Pancreas (tissue), 10 donors: Measurements from ENCODE around the gene DGKH. TPM values are rescaled to one million over a fixed set of nuclear protein-coding genes. Genes with fewer than 3 reads are reported as not detected.
"Not testable (repeated sequence)": the region's sequence is repeated elsewhere in the genome, so short reads cannot be mapped to it uniquely, and the experiment has no call there.

Source experiments
- ATAC-seq, 4 donors: fragments of 200-7000 bp; cut with Tn5 transposase; one replicate each; pipeline versions ENCODE4 v1.8.0 to v1.9.1; 2020; ENCODE audit warnings: mild to moderate bottlenecking in 4 of 4, moderate library complexity in 4 of 4
- DNase-seq, 6 donors: peaks; one replicate each; pipeline ENCODE4 v3.0.0-alpha.2; 2020
- FAIRE-seq: peaks from 2 replicates; lab custom pipeline; 2012; peaks lifted over from hg19 to GRCh38; lab: Jason Lieb, UNC
- H3K27ac ChIP-seq, 4 donors: fragments of 200-600 bp; sonication (generic); 1 replicate in 3 of 4; 2 replicates in 1 of 4; pipeline versions ENCODE4 v1.5.0 to v1.8.0; 2020
- H3K27me3 ChIP-seq, 4 donors: fragments of 200-600 bp; one replicate each; pipeline ENCODE4 v1.8.0; 2021
- H3K36me3 ChIP-seq, 3 donors: fragments of 200-600 bp; sonication (generic) in 1 of 3; one replicate each; pipeline versions ENCODE4 v1.5.0 to v1.8.0; 2020 to 2021
- H3K4me1 ChIP-seq, 3 donors: fragments of 200-600 bp; one replicate each; pipeline ENCODE4 v1.8.0; 2021
- H3K4me3 ChIP-seq, 4 donors: fragments of 200-600 bp; sonication (generic) in 2 of 4; one replicate each; pipeline versions ENCODE4 v1.5.0 to v1.8.0; 2020 to 2021
- H3K9me3 ChIP-seq, 4 donors: fragments of 200-600 bp; one replicate each; pipeline ENCODE4 v1.8.0; 2021
- WGBS, 2 donors: extraction: QIAGEN DNeasy Blood & Tissue Kit; methylation state at CpG; one replicate each; pipeline ENCODE4 v1.1.7; 2013; 5-methylcytosine and 5-hydroxymethylcytosine counted together
- intact Hi-C, 3 donors: fragments of 100-400 bp; cut with DNase I; formaldehyde crosslinking; loops; one replicate each; pipeline versions ENCODE4 v1.11.1 to v1.14.2; 2022
- polyA plus RNA-seq, 2 donors: library from polyadenylated mRNA; stranded (reverse); fragments of 200-250 nt; gene quantifications; one replicate each; pipeline ENCODE4 v1.2.3, GENCODE V29; 2013
- total RNA-seq, 6 donors: library from RNA; stranded (reverse); fragmentation: NEBNext Ultra II Directional in 4 of 6; extraction: Animal tissue kit (Norgen Biotek cat#: 25700) in 4 of 6; gene quantifications; one replicate each; pipeline versions ENCODE4 v1.2.1 to v1.2.4, GENCODE V29; 2021 to 2023
- TF ChIP-seq, protein P1 (sequence below), 4 donors: fragments of 200-600 bp; sonication (generic) in 3 of 4; IDR thresholded peaks; one replicate each; pipeline versions ENCODE4 v1.5.0 to v1.8.0; 2021; ENCODE audit warnings: antibody characterized with exemption in 4 of 4
- donor health status: healthy with polysubstance abuse.
- donor health status: DM: no; HTN: no; CAD: no; lungs with moderate emphysema.
- donor health status: DM: no; HTN: no; CAD: no.
- donor health status: control.
- donor health status: control.
- donor health status: Bipolar disorder and iron deficiency.
- donor health status: DM: yes; HTN: yes; CAD: no.
- donor health status: DM: no; HTN: no; CAD: no.
- donor health status: DM: no; HTN: no; CAD: no.
- donor health status: DM: yes; HTN: yes; CAD: no.

The DGKH gene
- total and polyA plus RNA-seq, 8 donors = 0.87 to 5.0 (median 1.6) TPM

GRCh38 chr13:42086582-42086981, 38.1 kb downstream of the DGKH start:
- DNase-seq (no peak), ATAC-seq (no peak)
- H3K27ac ChIP-seq = no peak overlapping the region

DNA sequence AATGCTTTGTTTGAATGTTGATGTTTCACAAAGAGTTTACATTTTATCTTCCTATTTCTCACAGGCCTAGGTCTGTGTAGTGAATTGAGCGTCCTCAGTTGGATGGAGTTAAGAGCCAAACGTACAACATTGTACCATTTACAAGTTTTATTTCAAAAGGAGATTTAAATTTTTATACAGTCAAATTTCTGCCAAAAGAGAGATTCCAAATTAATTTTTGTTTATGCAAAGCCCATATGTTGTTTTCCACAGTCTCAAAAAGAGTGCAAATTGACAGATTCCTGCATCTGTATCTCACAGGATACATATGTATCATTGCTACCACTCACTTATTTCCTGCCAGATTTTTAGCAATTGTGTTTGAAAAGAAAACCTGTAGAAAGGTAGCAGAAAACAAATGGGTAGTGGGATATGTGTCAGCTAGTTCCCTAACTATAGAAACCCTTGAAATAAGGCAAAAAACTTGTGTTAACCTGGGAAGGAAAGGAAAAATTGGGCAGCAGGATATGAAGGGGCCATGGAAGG, 46.1 kb downstream of the DGKH start:
- TF ChIP-seq, protein P1, sequence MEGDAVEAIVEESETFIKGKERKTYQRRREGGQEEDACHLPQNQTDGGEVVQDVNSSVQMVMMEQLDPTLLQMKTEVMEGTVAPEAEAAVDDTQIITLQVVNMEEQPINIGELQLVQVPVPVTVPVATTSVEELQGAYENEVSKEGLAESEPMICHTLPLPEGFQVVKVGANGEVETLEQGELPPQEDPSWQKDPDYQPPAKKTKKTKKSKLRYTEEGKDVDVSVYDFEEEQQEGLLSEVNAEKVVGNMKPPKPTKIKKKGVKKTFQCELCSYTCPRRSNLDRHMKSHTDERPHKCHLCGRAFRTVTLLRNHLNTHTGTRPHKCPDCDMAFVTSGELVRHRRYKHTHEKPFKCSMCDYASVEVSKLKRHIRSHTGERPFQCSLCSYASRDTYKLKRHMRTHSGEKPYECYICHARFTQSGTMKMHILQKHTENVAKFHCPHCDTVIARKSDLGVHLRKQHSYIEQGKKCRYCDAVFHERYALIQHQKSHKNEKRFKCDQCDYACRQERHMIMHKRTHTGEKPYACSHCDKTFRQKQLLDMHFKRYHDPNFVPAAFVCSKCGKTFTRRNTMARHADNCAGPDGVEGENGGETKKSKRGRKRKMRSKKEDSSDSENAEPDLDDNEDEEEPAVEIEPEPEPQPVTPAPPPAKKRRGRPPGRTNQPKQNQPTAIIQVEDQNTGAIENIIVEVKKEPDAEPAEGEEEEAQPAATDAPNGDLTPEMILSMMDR (IDR thresholded peaks at IDR 0.05) = no peak
- Histone ChIP-seq H3K4me1 (no peaks in the 10 kb centered on the region), H3K9me3 (no peaks in the 10 kb centered on the region), H3K27me3 (no peaks in the 10 kb centered on the region), H3K4me3 (no peak overlapping the region), H3K36me3 (no peaks in the 10 kb centered on the region), H3K27ac (no peak overlapping the region)
- DNase-seq (no peak), ATAC-seq (no peak), FAIRE-seq (no peak)
- intact Hi-C loops = no loop called here
- WGBS, 2 donors = 82 to 86% methylated on average over 2 of the region's 2 CpGs

More at GRCh38 chr13:42086582-42086981, 38.1 kb downstream of the DGKH start:
- Histone ChIP-seq H3K9me3 (no peaks in the 10 kb centered on the region), H3K4me3 (no peak overlapping the region), H3K36me3 (no peaks in the 10 kb centered on the region), H3K27me3 (no peaks in the 10 kb centered on the region), H3K4me1 (no peaks in the 10 kb centered on the region)
- no peak for FAIRE-seq
- intact Hi-C loops = no loop called here
- WGBS, 2 donors = 94 to 100% methylated on average over 1 of the region's 1 CpG
- TF ChIP-seq, protein P1 (IDR thresholded peaks at IDR 0.05) = no peak

- DNase-seq, H3K27ac ChIP-seq, H3K4me3 ChIP-seq, H3K9me3 ChIP-seq, H3K36me3 ChIP-seq, ATAC-seq, H3K4me1 ChIP-seq, H3K27me3 ChIP-seq, FAIRE-seq, intact Hi-C loops: not testable (repeated sequence)
- 83 to 89% methylated on average over 2 of the region's 2 CpGs for WGBS, 2 donors
These were observed 47.8 kb downstream of the DGKH start for GRCh38 chr13:42096222-42096621.

- WGBS, 2 donors = 88 to 94% methylated on average over 9 of the region's 9 CpGs
- intact Hi-C loops = loop anchor here in 1 of 3 donors (10.0 kb wide), 1 partner anchor 435 kb away; no protein-coding TSS in a partner anchor
- TF ChIP-seq, protein P1 (IDR thresholded peaks at IDR 0.05) = no peak
- H3K9me3 ChIP-seq = no peaks in the 10 kb centered on the region
- no peak overlapping the region for H3K4me3 ChIP-seq
- FAIRE-seq (no peak), DNase-seq (no peak), ATAC-seq (no peak)
- H3K4me1 ChIP-seq = no peaks in the 10 kb centered on the region
- no peaks in the 10 kb centered on the region for H3K27me3 ChIP-seq
- no peak overlapping the region for H3K27ac ChIP-seq
- no peaks in the 10 kb centered on the region for H3K36me3 ChIP-seq
These were observed 51.7 kb downstream of the DGKH start for GRCh38 chr13:42099962-42100675.

- 95 to 97% methylated on average over 3 of the region's 3 CpGs for WGBS, 2 donors
- Histone ChIP-seq H3K36me3 (no peaks in the 10 kb centered on the region), H3K9me3 (no peaks in the 10 kb centered on the region), H3K27me3 (no peaks in the 10 kb centered on the region), H3K4me1 (no peaks in the 10 kb centered on the region), H3K27ac (no peak overlapping the region), H3K4me3 (no peak overlapping the region)
- ATAC-seq (no peak), FAIRE-seq (no peak), DNase-seq (no peak)
- intact Hi-C loops = loop anchor here in 1 of 3 donors (10.0 kb wide), 1 partner anchor 436 kb away; no protein-coding TSS in a partner anchor
- TF ChIP-seq, protein P1 (IDR thresholded peaks at IDR 0.05) = no peak
These were observed 52.5 kb downstream of the DGKH start for GRCh38 chr13:42100960-42101359.
